ENCODE results near the gene RELN. TPM values are rescaled to one million over a fixed set of nuclear protein-coding genes. Genes with fewer than 3 reads are reported as not detected.

RELN gene
- total and polyA plus RNA-seq, 10 of the 15 experiments (the other 5 are each of a cell fraction or from before 2014, with no cell fraction given) = 0.11 to 0.21 TPM; not detected in 8

- WGBS (ENCODE audit: insufficient coverage, insufficient replicate concordance, low lambda C conversion rate, missing lambda C conversion rate) = 15% methylated on average over 2 of the region's 2 CpGs
- H2AFZ ChIP-seq (ENCODE audit: control insufficient read depth, low read depth, low read length) = no peak overlapping the region
- no peaks in the 10 kb centered on the region for H3K4me1 ChIP-seq (ENCODE audit: control insufficient read depth, insufficient read depth, low read length)
- RAD21 ChIA-PET (ENCODE audit: unreplicated experiment) = interaction anchor here (0.6 kb wide), 1 partner anchor 680 kb away, joined by 3 read pairs; no protein-coding TSS in a partner anchor
- H3K4me2 ChIP-seq (ENCODE audit: control insufficient read depth, insufficient read depth) = no peak overlapping the region
- in situ Hi-C loops (cut with MboI) (no loop called here), intact Hi-C loops (cut with micrococcal nuclease; ENCODE audit: unreplicated experiment) (no loop called here)
- no peaks in the 10 kb centered on the region for H3K79me2 ChIP-seq (ENCODE audit: control insufficient read depth, insufficient read depth, low read length)
- DNase-seq (ENCODE audit: low read depth, low spot score) (no peak), FAIRE-seq (no peak), ATAC-seq (no peak)
- no peak overlapping the region for H3K27ac ChIP-seq (ENCODE audit: control insufficient read depth, insufficient read depth)
- H3K36me3 ChIP-seq (ENCODE audit: control insufficient read depth in 2 of 2, insufficient read depth in 2 of 2, low read length in 1 of 2) = no peaks in the 10 kb centered on the region
- POLR2A ChIA-PET = no interaction called here
- H3K9ac ChIP-seq (ENCODE audit: control insufficient read depth, insufficient read depth, low read length) = no peak overlapping the region
- BruUV-seq (replicated peaks) = no TSS peak
- H3K4me3 ChIP-seq = no peak overlapping the region
- H3K27me3 ChIP-seq (replicated peaks in 1 of 2; ENCODE audit: control insufficient read depth in 2 of 2, insufficient read depth in 2 of 2, low read length in 1 of 2) = no peaks in the 10 kb centered on the region; a peak in 1 of 4 replicates
- no peaks in the 10 kb centered on the region for H4K20me1 ChIP-seq (ENCODE audit: control insufficient read depth, insufficient read depth)
- SMC1A ChIA-PET (ENCODE audit: uncharacterized antibody, unreplicated experiment) = interaction anchor here (0.7 kb wide), 2 partner anchors 20 to 29 kb away, joined by 3 to 4 read pairs; no protein-coding TSS in a partner anchor
- no peaks in the 10 kb centered on the region for H3K9me3 ChIP-seq (replicated peaks; ENCODE audit: control insufficient read depth, insufficient read depth, low read length)
- CTCF ChIA-PET = interaction anchor here (0.7 to 1.2 kb wide), 3 partner anchors 9 to 566 kb away, joined by 3 read pairs; no protein-coding TSS in a partner anchor
- TF ChIP-seq WRNIP1 (IDR thresholded peaks at IDR 0.05; ENCODE audit: borderline replicate concordance, low read depth, low read length) (no peak), NFYA (IDR thresholded peaks at IDR 0.05; ENCODE audit: borderline replicate concordance, low read depth, low read length) (no peak), SREBF1 (IDR thresholded peaks at IDR 0.05; ENCODE audit: low read length) (no peak), POLR2A (IDR thresholded peaks at IDR 0.05; ENCODE audit: low read depth, low read length) (no peak), REST (IDR thresholded peaks at IDR 0.05; ENCODE audit: low read depth, low read length) (no peak), NBN (IDR thresholded peaks at IDR 0.05) (no peak), NFIC (IDR thresholded peaks at IDR 0.05; ENCODE audit: low read depth, low read length) (no peak), CEBPB (IDR thresholded peaks at IDR 0.05; ENCODE audit: borderline replicate concordance in 1 of 2, low read depth in 2 of 2, low read length in 2 of 2) (no peak), ELK1 (IDR thresholded peaks at IDR 0.05; ENCODE audit: low read depth, low read length) (no peak), SIX5 (IDR thresholded peaks at IDR 0.05; ENCODE audit: low read depth, low read length, severe bottlenecking) (no peak), TCF7 (IDR thresholded peaks at IDR 0.05; ENCODE audit: borderline replicate concordance) (no peak), KDM1A (IDR thresholded peaks at IDR 0.05; ENCODE audit: borderline replicate concordance) (no peak), MYB (IDR thresholded peaks at IDR 0.05; ENCODE audit: borderline replicate concordance, low read depth, low read length) (no peak), MLLT1 (IDR thresholded peaks at IDR 0.05) (no peak), BCLAF1 (IDR thresholded peaks at IDR 0.05) (no peak)
Observed at GRCh38 chr7:103593691-103594090, 395.8 kb downstream of the RELN start.

Measured in GM12878 (cell line).